ENCODE data around the gene RFNG. TPM values are rescaled to one million over a fixed set of nuclear protein-coding genes. Genes with fewer than 3 reads are reported as not detected.

The RFNG gene
- total RNA-seq, 4 donors from 2014 or later = 11.8 to 33.7 (median 23.3) TPM

DNA sequence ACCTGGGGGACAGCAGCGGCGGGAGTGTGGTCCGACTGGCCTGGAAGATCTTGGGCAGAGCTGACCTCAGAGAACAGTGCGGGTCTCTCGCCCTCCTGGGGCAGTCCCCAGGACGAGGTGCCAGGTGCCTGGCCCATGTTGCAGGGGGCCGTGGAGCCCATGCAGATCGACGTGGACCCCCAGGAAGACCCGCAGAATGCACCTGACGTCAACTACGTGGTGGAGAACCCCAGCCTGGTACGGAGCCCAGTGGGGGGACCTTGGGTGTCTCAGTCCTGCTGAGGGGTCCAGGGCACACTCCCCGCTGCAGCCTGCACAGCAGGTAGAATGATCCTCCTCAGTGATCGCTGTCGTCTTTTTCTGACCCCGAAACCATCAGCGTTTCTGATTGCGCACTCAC, 1.5 kb upstream of the RFNG start:
- H3K4me1 ChIP-seq = peaks cover 0 to 28% of the 10 kb centered on the region in 2 donors
- intact Hi-C loops (cut with DNase I; ENCODE audit: low total_unique reads) = no loop called here
- H3K36me3 ChIP-seq = no peaks in the 10 kb centered on the region

DNA sequence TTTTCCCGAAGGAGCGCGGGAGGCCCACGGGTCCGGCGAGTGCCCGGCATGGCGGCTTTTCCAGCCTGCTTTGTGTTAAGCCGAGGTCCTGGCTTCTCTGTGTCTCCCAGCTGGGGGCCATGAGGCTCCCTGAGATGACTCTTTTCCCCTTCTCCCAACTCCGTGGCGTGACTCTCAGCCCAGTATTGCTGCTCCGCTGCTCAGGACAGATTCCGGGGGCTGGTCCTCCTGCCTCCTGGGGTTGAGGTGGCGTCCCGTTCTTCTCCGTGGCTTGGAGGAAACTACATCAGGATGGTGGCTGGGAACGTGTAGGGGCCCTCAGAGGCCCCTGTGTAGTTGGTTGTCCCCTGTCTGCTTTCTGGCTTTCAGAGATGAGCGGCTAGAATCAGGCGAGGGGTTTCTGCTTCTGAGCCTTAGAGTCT, 1.0 kb upstream of the RFNG start:
- H3K4me1 ChIP-seq = peaks cover 0 to 28% of the 10 kb centered on the region in 2 donors
- intact Hi-C loops (cut with DNase I; ENCODE audit: low total_unique reads) = no loop called here
- no peaks in the 10 kb centered on the region for H3K36me3 ChIP-seq
- no peak for DNase-seq
- H3K27me3 ChIP-seq = no peaks in the 10 kb centered on the region
- H3K9me3 ChIP-seq = no peaks in the 10 kb centered on the region
- peak overlapping the region; percentile 48 to 98 for H3K4me3 ChIP-seq
- peak overlapping the region in 1 of 2 donors; percentile 60 for H3K27ac ChIP-seq
- no peak for TF ChIP-seq POLR2A (IDR thresholded peaks at IDR 0.05)
- TF ChIP-seq, protein P1, sequence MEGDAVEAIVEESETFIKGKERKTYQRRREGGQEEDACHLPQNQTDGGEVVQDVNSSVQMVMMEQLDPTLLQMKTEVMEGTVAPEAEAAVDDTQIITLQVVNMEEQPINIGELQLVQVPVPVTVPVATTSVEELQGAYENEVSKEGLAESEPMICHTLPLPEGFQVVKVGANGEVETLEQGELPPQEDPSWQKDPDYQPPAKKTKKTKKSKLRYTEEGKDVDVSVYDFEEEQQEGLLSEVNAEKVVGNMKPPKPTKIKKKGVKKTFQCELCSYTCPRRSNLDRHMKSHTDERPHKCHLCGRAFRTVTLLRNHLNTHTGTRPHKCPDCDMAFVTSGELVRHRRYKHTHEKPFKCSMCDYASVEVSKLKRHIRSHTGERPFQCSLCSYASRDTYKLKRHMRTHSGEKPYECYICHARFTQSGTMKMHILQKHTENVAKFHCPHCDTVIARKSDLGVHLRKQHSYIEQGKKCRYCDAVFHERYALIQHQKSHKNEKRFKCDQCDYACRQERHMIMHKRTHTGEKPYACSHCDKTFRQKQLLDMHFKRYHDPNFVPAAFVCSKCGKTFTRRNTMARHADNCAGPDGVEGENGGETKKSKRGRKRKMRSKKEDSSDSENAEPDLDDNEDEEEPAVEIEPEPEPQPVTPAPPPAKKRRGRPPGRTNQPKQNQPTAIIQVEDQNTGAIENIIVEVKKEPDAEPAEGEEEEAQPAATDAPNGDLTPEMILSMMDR (IDR thresholded peaks at IDR 0.05) = no peak

More for the DNA sequence above, 1.5 kb upstream of the RFNG start:
- H3K27me3 ChIP-seq = no peaks in the 10 kb centered on the region
- no peak for TF ChIP-seq POLR2A (IDR thresholded peaks at IDR 0.05)
- TF ChIP-seq, protein P1 (IDR thresholded peaks at IDR 0.05) = no peak
- DNase-seq = no peak
- peak overlapping the region in 1 of 2 donors; percentile 98 for H3K4me3 ChIP-seq
- H3K9me3 ChIP-seq = no peaks in the 10 kb centered on the region
- no peak overlapping the region for H3K27ac ChIP-seq

DNA sequence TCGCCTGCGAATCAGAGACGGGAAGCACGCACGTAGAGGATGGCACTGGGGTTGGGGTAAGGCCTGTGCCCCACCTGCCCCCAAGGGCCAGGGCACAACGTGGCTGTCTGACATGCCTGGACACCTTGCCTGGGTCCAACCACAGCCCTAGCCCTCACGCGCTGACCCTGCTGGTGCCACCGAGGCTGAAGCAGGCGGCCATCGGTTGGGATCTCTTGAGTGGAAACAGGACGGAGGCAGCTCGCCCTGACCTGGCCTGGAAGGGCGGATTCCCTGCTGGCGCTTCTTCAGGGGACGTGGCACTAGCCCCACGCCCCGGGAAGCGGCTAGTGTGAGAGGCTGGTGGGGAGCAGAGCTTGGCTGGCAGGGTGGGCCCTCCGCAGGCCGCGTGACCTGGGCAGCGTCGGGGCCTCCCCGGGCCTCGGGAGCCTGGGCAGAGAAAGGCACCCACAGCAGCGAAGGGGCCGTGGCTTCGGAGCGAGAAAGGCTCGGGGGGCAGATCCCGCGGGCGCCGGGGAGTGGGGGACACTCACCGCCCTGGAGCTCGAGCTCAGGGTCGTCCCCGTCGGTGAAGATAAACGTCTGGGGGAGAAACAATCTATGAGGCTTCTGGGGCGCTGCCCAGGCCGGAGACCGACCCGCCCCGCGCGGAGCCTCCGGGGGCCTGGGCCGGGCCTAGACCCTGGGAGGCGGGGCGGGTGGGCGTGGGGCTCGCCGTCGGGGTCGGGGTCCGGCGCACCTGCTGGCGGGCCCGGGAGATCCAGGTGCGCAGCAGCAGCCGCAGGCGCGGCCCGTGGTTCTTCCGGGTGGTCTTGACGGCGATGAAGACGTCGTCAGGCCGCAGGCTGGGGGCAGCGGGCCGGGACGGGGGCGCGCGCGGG, 610 bp downstream of the RFNG start:
- Histone ChIP-seq H3K36me3 (no peaks in the 10 kb centered on the region), H3K27ac (peak overlapping the region; percentile 60 to 73), H3K27me3 (no peaks in the 10 kb centered on the region), H3K4me1 (peaks cover 0 to 28% of the 10 kb centered on the region in 2 donors), H3K4me3 (peak overlapping the region; percentile 48 to 98), H3K9me3 (no peaks in the 10 kb centered on the region)
- no peak for DNase-seq
- intact Hi-C loops (cut with DNase I; ENCODE audit: low total_unique reads) = no loop called here
- TF ChIP-seq POLR2A (IDR thresholded peaks at IDR 0.05) = no peak
- TF ChIP-seq, protein P1 (IDR thresholded peaks at IDR 0.05) = no peak

DNA sequence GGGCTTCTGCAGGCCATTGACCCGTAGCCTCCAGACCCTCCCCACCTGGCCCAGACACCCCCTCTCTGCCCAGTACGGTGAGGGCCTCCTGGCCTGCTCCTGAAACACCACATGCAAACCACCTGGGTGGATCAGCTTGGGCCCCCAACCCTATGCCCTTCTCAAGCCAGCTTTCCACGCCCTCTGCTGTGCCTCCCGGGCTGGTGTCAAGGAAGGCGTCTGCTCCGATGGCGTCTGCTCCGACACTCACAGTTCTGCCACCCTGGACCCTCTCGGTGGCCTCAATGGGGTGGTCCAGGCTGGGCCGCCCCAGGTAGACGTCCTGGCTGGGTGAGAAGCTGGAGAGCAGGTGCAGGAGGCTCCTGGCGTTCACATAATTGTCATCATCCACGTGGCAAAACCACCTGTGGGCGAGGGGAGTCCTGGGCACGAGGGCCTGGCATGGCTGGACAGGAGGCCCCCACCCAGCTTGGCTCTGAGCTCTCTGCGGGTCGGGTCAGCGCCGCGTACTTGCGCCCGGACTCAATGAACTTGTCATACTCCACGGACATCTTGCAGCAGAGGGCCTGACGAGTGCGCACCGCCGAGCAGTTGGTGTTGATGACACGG, 1.4 kb downstream of the RFNG start:
- intact Hi-C loops (cut with DNase I; ENCODE audit: low total_unique reads) = no loop called here
- H3K36me3 ChIP-seq = no peaks in the 10 kb centered on the region
- no peak for TF ChIP-seq POLR2A (IDR thresholded peaks at IDR 0.05)
- TF ChIP-seq, protein P1 (IDR thresholded peaks at IDR 0.05) = no peak
- no peak for DNase-seq
- peak overlapping the region; percentile 48 to 98 for H3K4me3 ChIP-seq
- peaks cover 0 to 28% of the 10 kb centered on the region in 2 donors for H3K4me1 ChIP-seq
- no peaks in the 10 kb centered on the region for H3K27me3 ChIP-seq
- no peaks in the 10 kb centered on the region for H3K9me3 ChIP-seq
- no peak overlapping the region for H3K27ac ChIP-seq

DNA sequence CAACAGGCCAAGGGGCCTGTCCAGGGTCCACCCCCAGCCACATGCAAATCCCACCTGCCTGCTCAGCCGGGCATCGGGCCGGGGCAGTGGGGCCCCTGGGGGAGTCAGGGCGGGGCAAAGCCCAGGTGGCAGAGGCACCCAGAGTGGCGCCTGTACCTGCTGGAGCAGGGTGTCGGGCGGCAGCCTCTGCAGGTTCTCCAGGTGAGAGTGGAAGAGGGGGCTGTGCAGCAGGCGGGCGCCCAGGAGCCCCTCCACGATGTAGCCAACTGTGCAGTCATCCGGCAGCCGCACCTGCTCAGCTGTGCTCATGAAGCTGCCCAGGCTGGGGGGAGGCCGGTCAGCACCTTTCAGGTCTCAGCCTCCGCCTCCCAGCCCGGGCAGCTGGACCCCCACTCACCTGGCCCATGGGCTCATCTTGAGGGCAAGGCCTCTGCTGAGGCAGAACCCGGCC, 2.1 kb downstream of the RFNG start:
- peaks cover 0 to 28% of the 10 kb centered on the region in 2 donors for H3K4me1 ChIP-seq
- TF ChIP-seq, protein P1 (IDR thresholded peaks at IDR 0.05) = no peak
- TF ChIP-seq POLR2A (IDR thresholded peaks at IDR 0.05) = no peak
- H3K27ac ChIP-seq = no peak overlapping the region
- H3K27me3 ChIP-seq = no peaks in the 10 kb centered on the region
- intact Hi-C loops (cut with DNase I; ENCODE audit: low total_unique reads) = no loop called here
- no peak overlapping the region for H3K4me3 ChIP-seq
- H3K9me3 ChIP-seq = no peaks in the 10 kb centered on the region
- H3K36me3 ChIP-seq = no peaks in the 10 kb centered on the region
- DNase-seq = no peak

Data from uterus (tissue), 4 donors.